ENCODE data around the gene VANGL1.

Gene VANGL1

GRCh38 chr1:115641762-115642167 is at the start of gene VANGL1:
Gene VANGL1, plus strand, starts transcription at chr1:115641970. Its CDS starts 9,444 bp downstream, at chr1:115651414.
- H3K4me3 ChIP-seq (ENCODE audit: low read length) = peak within 1 kb of the TSS; percentile 88
- TF ChIP-seq ZNF274 (IDR thresholded peaks at IDR 0.05; ENCODE audit: low read depth, low read length) = no peak

GRCh38 chr1:115592264-115592663 is 49.5 kb upstream of the VANGL1 start:
- no peak for TF ChIP-seq ZNF274 (IDR thresholded peaks at IDR 0.05; ENCODE audit: low read depth, low read length)

GRCh38 chr1:115593365-115594259 is 48.2 kb upstream of the VANGL1 start:
- TF ChIP-seq ZNF274 (IDR thresholded peaks at IDR 0.05; ENCODE audit: low read depth, low read length) = no peak

More at GRCh38 chr1:115592264-115592663, 49.5 kb upstream of the VANGL1 start:
- no peak overlapping the region for H3K4me3 ChIP-seq (ENCODE audit: low read length)

GRCh38 chr1:115594600-115594999 is 47.2 kb upstream of the VANGL1 start:
- H3K4me3 ChIP-seq (ENCODE audit: low read length) = no peak overlapping the region
- TF ChIP-seq ZNF274 (IDR thresholded peaks at IDR 0.05; ENCODE audit: low read depth, low read length) = no peak

More at GRCh38 chr1:115593365-115594259, 48.2 kb upstream of the VANGL1 start:
- no peak overlapping the region for H3K4me3 ChIP-seq (ENCODE audit: low read length)

GRCh38 chr1:115595279-115596079 is 46.3 kb upstream of the VANGL1 start:
- no peak overlapping the region for H3K4me3 ChIP-seq (ENCODE audit: low read length)
- TF ChIP-seq ZNF274 (IDR thresholded peaks at IDR 0.05; ENCODE audit: low read depth, low read length) = no peak

- no peak for TF ChIP-seq ZNF274 (IDR thresholded peaks at IDR 0.05; ENCODE audit: low read depth, low read length)
Measured at GRCh38 chr1:115596080-115596780, 45.5 kb upstream of the VANGL1 start.

GRCh38 chr1:115604508-115604907 is 37.3 kb upstream of the VANGL1 start:
- TF ChIP-seq ZNF274 (IDR thresholded peaks at IDR 0.05; ENCODE audit: low read depth, low read length) = no peak

More at GRCh38 chr1:115596080-115596780, 45.5 kb upstream of the VANGL1 start:
- H3K4me3 ChIP-seq (ENCODE audit: low read length) = no peak overlapping the region

GRCh38 chr1:115606305-115606704 is 35.5 kb upstream of the VANGL1 start:
- no peak overlapping the region for H3K4me3 ChIP-seq (ENCODE audit: low read length)
- no peak for TF ChIP-seq ZNF274 (IDR thresholded peaks at IDR 0.05; ENCODE audit: low read depth, low read length)

More at GRCh38 chr1:115604508-115604907, 37.3 kb upstream of the VANGL1 start:
- no peak overlapping the region for H3K4me3 ChIP-seq (ENCODE audit: low read length)

GRCh38 chr1:115609021-115609420 is 32.7 kb upstream of the VANGL1 start:
- no peak overlapping the region for H3K4me3 ChIP-seq (ENCODE audit: low read length)
- TF ChIP-seq ZNF274 (IDR thresholded peaks at IDR 0.05; ENCODE audit: low read depth, low read length) = no peak

GRCh38 chr1:115613767-115614166 is 28.0 kb upstream of the VANGL1 start:
- TF ChIP-seq ZNF274 (IDR thresholded peaks at IDR 0.05; ENCODE audit: low read depth, low read length) = no peak
- no peak overlapping the region for H3K4me3 ChIP-seq (ENCODE audit: low read length)

GRCh38 chr1:115620453-115620852 is 21.3 kb upstream of the VANGL1 start:
- no peak for TF ChIP-seq ZNF274 (IDR thresholded peaks at IDR 0.05; ENCODE audit: low read depth, low read length)

GRCh38 chr1:115620950-115621349 is 20.8 kb upstream of the VANGL1 start:
- no peak overlapping the region for H3K4me3 ChIP-seq (ENCODE audit: low read length)
- no peak for TF ChIP-seq ZNF274 (IDR thresholded peaks at IDR 0.05; ENCODE audit: low read depth, low read length)

More at GRCh38 chr1:115620453-115620852, 21.3 kb upstream of the VANGL1 start:
- no peak overlapping the region for H3K4me3 ChIP-seq (ENCODE audit: low read length)

- no peak for TF ChIP-seq ZNF274 (IDR thresholded peaks at IDR 0.05; ENCODE audit: low read depth, low read length)
- no peak overlapping the region for H3K4me3 ChIP-seq (ENCODE audit: low read length)
Measured at GRCh38 chr1:115624859-115625258, 16.9 kb upstream of the VANGL1 start.

- H3K4me3 ChIP-seq (ENCODE audit: low read length) = no peak overlapping the region
- no peak for TF ChIP-seq ZNF274 (IDR thresholded peaks at IDR 0.05; ENCODE audit: low read depth, low read length)
Measured at GRCh38 chr1:115630342-115630741, 11.4 kb upstream of the VANGL1 start.
